ENCODE data around the gene KCNMB1. TPM values are rescaled to one million over a fixed set of nuclear protein-coding genes. Genes with fewer than 3 reads are reported as not detected.

Gene KCNMB1
- total and polyA plus RNA-seq, 9 donors = 0.22 to 1.1 (median 0.74) TPM

DNA sequence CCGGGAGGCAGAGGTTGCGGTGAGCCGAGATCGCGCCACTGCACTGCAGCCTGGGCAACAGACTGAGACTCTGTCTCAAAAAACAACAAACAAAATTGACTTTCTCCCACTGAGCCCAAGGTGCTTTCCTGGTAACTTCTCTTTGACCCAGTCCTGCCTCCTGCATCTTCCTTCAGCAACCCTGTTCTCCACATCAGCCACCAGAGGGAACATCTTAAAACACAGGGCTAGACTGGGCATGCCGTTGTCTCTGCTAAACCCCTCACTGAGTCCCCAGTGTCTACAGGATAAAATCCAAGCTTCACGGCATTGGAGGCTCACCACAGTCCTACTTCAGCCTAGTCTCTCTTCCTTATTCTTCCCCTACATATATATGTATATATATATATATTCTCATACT is 39.8 kb upstream of the KCNMB1 start:
- Histone ChIP-seq H3K36me3 (ENCODE audit: control insufficient read depth, insufficient read depth, low read length) (no peaks in the 10 kb centered on the region), H3K27me3 (ENCODE audit: control insufficient read depth, insufficient read depth, low read length) (peaks cover 1% of the 10 kb centered on the region), H3K4me3 (ENCODE audit: low read length) (no peak overlapping the region), H3K27ac (ENCODE audit: low read length) (no peak overlapping the region), H3K9me3 (replicated peaks; ENCODE audit: control insufficient read depth, low read depth, low read length) (peaks cover 2% of the 10 kb centered on the region), H3K4me1 (ENCODE audit: control insufficient read depth, insufficient read depth, low read length) (peaks cover 32% of the 10 kb centered on the region)
- WGBS (ENCODE audit: insufficient coverage) = 67% methylated on average over 6 of the region's 7 CpGs
- no peak for DNase-seq

DNA sequence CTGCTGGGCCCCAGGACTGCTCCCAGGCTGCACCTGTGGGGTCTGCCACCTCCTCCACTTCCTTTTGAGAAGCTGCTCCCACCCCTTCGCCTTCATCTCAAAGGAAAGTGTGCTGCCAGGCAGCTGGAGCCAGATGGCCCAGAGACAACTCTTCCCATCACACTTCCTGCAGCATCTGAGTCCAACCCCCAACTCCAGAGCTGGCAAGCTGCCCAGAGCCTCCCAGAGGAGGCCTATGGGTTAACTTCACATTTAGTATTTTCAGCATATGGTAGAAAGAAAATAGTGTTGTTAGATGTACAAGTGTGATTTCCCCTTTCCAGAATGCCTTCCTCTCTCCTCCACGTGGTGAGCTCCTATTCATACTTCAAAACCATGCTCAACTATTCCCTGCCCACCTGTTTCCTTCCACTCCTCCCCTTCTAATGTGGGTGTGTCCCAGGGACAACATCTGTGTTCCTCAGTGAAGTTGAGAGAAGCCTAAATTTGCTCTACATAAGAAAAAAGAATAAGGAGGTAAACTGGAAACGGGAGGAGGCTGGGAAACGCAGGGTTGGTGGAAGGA is 38.6 kb upstream of the KCNMB1 start:
- Histone ChIP-seq H3K9me3 (replicated peaks; ENCODE audit: control insufficient read depth, low read depth, low read length) (peaks cover under 1% of the 10 kb centered on the region), H3K4me3 (ENCODE audit: low read length) (no peak overlapping the region), H3K27ac (ENCODE audit: low read length) (peak overlapping the region; percentile 57), H3K36me3 (ENCODE audit: control insufficient read depth, insufficient read depth, low read length) (no peaks in the 10 kb centered on the region), H3K27me3 (ENCODE audit: control insufficient read depth, insufficient read depth, low read length) (peaks cover 5% of the 10 kb centered on the region), H3K4me1 (ENCODE audit: control insufficient read depth, insufficient read depth, low read length) (peaks cover 37% of the 10 kb centered on the region)
- DNase-seq = peak; percentile 95
- 25% methylated on average over 3 of the region's 4 CpGs for WGBS (ENCODE audit: insufficient coverage)

DNA sequence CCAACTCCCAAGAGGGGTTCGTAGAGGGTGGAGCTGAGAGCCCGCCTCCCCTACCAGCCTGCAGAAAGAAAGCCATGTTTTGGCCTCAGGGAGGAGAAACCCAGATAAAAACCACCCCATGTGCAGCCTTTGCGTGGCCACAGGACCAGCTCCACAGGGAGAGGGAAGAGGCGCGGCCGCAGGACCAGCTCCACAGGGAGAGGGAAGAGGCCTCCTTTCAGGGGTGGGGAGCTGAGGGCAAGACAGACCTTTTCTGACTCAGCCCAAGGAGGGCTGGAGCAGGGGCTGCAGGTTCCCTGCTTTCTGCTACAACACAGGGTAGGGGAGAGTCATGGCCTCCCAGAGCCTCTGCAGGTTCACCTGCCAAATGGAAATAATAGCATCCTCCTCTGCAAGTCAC is 37.6 kb upstream of the KCNMB1 start:
- no peak overlapping the region for H3K4me3 ChIP-seq (ENCODE audit: low read length)
- H3K9me3 ChIP-seq (replicated peaks; ENCODE audit: control insufficient read depth, low read depth, low read length) = no peaks in the 10 kb centered on the region
- peaks cover 43% of the 10 kb centered on the region for H3K4me1 ChIP-seq (ENCODE audit: control insufficient read depth, insufficient read depth, low read length)
- H3K36me3 ChIP-seq (ENCODE audit: control insufficient read depth, insufficient read depth, low read length) = no peaks in the 10 kb centered on the region
- WGBS (ENCODE audit: insufficient coverage) = no CpG with 5 or more reads among the region's 6 CpGs
- peak overlapping the region; percentile 37 for H3K27ac ChIP-seq (ENCODE audit: low read length)
- DNase-seq = no peak
- peaks cover 6% of the 10 kb centered on the region for H3K27me3 ChIP-seq (ENCODE audit: control insufficient read depth, insufficient read depth, low read length)

DNA sequence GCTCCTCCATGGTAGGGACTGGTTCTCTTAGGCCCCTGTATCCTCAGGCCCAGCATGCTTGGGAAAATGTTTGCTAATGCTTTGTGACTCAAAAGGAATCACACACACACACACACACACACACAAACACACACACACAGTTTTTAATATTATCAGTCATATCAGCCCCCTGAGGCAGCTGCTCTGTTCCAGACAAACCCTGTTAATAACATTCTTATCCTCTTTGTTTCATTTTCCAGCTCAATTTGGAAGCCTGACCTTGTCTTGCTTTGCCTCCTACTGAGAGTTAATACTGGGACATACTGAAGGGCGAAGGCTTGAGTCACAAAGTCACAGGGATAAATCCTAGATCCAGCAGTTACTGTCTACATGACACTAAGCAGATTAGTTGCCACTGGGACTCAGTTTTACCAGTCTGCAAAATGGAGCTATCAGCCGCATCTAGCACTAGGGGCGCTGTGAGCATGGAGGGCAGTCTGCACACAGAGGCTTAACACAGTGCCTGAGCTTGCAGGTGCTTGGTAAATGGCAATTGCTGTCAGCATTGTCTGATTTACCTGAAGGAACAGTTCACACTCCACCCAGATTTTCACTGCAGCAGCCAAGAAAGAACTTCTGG is 37.1 kb upstream of the KCNMB1 start:
- H3K4me1 ChIP-seq (ENCODE audit: control insufficient read depth, insufficient read depth, low read length) = peaks cover 49% of the 10 kb centered on the region
- no peaks in the 10 kb centered on the region for H3K9me3 ChIP-seq (replicated peaks; ENCODE audit: control insufficient read depth, low read depth, low read length)
- 83% methylated on average over 2 of the region's 3 CpGs for WGBS (ENCODE audit: insufficient coverage)
- peak; percentile 53 for DNase-seq
- H3K36me3 ChIP-seq (ENCODE audit: control insufficient read depth, insufficient read depth, low read length) = no peaks in the 10 kb centered on the region
- H3K27me3 ChIP-seq (ENCODE audit: control insufficient read depth, insufficient read depth, low read length) = peaks cover 6% of the 10 kb centered on the region
- H3K4me3 ChIP-seq (ENCODE audit: low read length) = no peak overlapping the region
- no peak overlapping the region for H3K27ac ChIP-seq (ENCODE audit: low read length)

DNA sequence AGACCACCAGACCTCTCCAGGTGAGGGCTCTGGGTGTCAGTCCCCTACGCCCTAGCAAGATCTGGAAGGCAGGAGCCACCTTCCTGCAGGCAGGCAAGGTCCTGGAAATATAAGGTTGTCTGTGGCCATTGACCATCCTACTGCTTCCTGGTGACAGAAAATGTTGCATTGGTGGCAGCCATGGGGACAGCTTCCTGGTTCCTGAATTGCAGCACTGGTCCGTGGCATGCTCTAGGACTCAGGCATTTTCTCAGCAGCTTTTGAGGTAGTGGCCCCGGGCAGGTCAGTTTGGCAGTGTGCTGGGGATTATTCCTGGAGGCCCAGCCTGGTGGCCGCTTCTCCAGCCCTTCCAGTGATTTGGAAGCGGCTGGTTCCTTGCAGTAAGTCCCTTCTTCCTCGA is 36.6 kb upstream of the KCNMB1 start:
- H3K4me1 ChIP-seq (ENCODE audit: control insufficient read depth, insufficient read depth, low read length) = peaks cover 54% of the 10 kb centered on the region

DNA sequence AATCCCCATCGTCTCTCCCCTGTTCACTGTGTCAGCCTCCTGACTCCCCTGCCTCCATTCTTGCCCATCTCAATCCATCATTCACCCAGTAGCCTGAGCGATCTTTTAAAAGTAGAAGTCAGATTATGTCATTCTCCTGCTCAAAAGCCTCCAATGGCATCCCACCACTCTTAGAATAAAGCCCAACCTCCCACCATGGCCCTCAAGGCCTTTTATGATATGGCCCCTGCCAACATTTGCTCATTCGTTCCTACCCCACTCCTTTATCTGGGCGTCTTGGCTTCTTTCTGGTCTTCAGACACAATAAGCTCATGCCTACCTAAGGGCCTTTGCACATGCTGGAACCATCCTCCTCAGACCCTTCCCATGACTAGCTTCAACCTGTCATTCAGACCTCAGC is 35.5 kb upstream of the KCNMB1 start:
- Histone ChIP-seq H3K27me3 (ENCODE audit: control insufficient read depth, insufficient read depth, low read length) (peaks cover 6% of the 10 kb centered on the region), H3K9me3 (replicated peaks; ENCODE audit: control insufficient read depth, low read depth, low read length) (no peaks in the 10 kb centered on the region), H3K4me3 (ENCODE audit: low read length) (no peak overlapping the region), H3K4me1 (ENCODE audit: control insufficient read depth, insufficient read depth, low read length) (peaks cover 58% of the 10 kb centered on the region), H3K36me3 (ENCODE audit: control insufficient read depth, insufficient read depth, low read length) (no peaks in the 10 kb centered on the region), H3K27ac (ENCODE audit: low read length) (no peak overlapping the region)
- 95% methylated on average over 4 of the region's 4 CpGs for WGBS (ENCODE audit: insufficient coverage)
- no peak for DNase-seq

More for the DNA sequence above, 36.6 kb upstream of the KCNMB1 start:
- no peaks in the 10 kb centered on the region for H3K9me3 ChIP-seq (replicated peaks; ENCODE audit: control insufficient read depth, low read depth, low read length)
- no peak overlapping the region for H3K27ac ChIP-seq (ENCODE audit: low read length)
- DNase-seq = no peak
- no peaks in the 10 kb centered on the region for H3K36me3 ChIP-seq (ENCODE audit: control insufficient read depth, insufficient read depth, low read length)
- 60% methylated on average over 3 of the region's 6 CpGs for WGBS (ENCODE audit: insufficient coverage)
- H3K27me3 ChIP-seq (ENCODE audit: control insufficient read depth, insufficient read depth, low read length) = peaks cover 6% of the 10 kb centered on the region
- H3K4me3 ChIP-seq (ENCODE audit: low read length) = no peak overlapping the region

DNA sequence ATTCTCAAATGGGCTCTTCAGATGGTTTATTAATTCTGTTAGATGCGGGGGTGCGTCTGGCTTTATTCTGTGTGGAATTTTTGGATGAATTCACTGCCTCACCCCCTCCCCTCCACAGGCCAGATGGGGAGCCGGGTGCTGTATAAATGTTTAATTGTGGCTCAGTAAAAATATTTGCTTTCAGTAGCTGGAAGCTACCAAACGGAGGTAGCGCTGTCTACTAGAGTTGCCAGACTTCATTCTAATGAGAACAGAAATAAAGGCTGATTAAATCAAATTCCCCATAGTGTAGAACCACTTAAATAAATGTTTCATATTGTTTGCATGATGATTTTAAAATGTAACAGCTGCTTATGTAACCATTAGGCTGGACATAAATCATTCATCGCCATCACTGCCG is 34.5 kb upstream of the KCNMB1 start:
- DNase-seq = peak; percentile 38
- no peaks in the 10 kb centered on the region for H3K36me3 ChIP-seq (ENCODE audit: control insufficient read depth, insufficient read depth, low read length)
- H3K9me3 ChIP-seq (replicated peaks; ENCODE audit: control insufficient read depth, low read depth, low read length) = no peaks in the 10 kb centered on the region
- no peak overlapping the region for H3K4me3 ChIP-seq (ENCODE audit: low read length)
- no CpG with 5 or more reads among the region's 7 CpGs for WGBS (ENCODE audit: insufficient coverage)
- peaks cover 62% of the 10 kb centered on the region for H3K4me1 ChIP-seq (ENCODE audit: control insufficient read depth, insufficient read depth, low read length)
- H3K27me3 ChIP-seq (ENCODE audit: control insufficient read depth, insufficient read depth, low read length) = peaks cover 6% of the 10 kb centered on the region
- no peak overlapping the region for H3K27ac ChIP-seq (ENCODE audit: low read length)

DNA sequence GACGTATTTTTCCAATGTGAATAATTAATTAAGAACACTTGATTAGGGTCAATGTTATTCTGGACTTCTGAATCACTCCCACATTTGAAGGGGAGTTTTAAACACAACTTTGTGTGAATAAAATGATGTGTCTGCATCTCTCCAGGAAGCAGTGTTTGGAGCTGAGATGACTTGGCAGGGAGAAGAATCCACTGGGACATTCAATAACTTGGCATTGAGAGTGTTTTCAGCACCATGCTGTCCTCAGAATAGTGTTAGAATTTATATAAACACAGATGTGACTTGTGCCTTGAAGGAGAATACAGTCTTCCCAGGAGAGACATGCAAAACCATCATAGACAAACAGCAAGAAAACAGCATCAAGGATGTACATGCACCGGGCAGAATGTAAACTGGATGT is 32.7 kb upstream of the KCNMB1 start:
- peaks cover 49% of the 10 kb centered on the region for H3K4me1 ChIP-seq (ENCODE audit: control insufficient read depth, insufficient read depth, low read length)
- no peaks in the 10 kb centered on the region for H3K9me3 ChIP-seq (replicated peaks; ENCODE audit: control insufficient read depth, low read depth, low read length)
- H3K4me3 ChIP-seq (ENCODE audit: low read length) = no peak overlapping the region
- WGBS (ENCODE audit: insufficient coverage) = 67% methylated on average over 1 of the region's 2 CpGs
- peaks cover 6% of the 10 kb centered on the region for H3K27me3 ChIP-seq (ENCODE audit: control insufficient read depth, insufficient read depth, low read length)
- H3K36me3 ChIP-seq (ENCODE audit: control insufficient read depth, insufficient read depth, low read length) = no peaks in the 10 kb centered on the region
- DNase-seq = peak; percentile 91
- peak overlapping the region; percentile 20 for H3K27ac ChIP-seq (ENCODE audit: low read length)

GRCh38 chr5:170420806-170421412 is 31.7 kb upstream of the KCNMB1 start:
- DNase-seq = peak; percentile 86
- 5% methylated on average over 6 of the region's 9 CpGs for WGBS (ENCODE audit: insufficient coverage)
- no peaks in the 10 kb centered on the region for H3K36me3 ChIP-seq (ENCODE audit: control insufficient read depth, insufficient read depth, low read length)
- peaks cover 8% of the 10 kb centered on the region for H3K27me3 ChIP-seq (ENCODE audit: control insufficient read depth, insufficient read depth, low read length)
- H3K4me1 ChIP-seq (ENCODE audit: control insufficient read depth, insufficient read depth, low read length) = peaks cover 40% of the 10 kb centered on the region
- no peaks in the 10 kb centered on the region for H3K9me3 ChIP-seq (replicated peaks; ENCODE audit: control insufficient read depth, low read depth, low read length)
- H3K27ac ChIP-seq (ENCODE audit: low read length) = peak overlapping the region; percentile 29
- no peak overlapping the region for H3K4me3 ChIP-seq (ENCODE audit: low read length)

GRCh38 chr5:170419643-170420042 is 30.5 kb upstream of the KCNMB1 start:
- Histone ChIP-seq H3K27me3 (ENCODE audit: control insufficient read depth, insufficient read depth, low read length) (peaks cover 8% of the 10 kb centered on the region), H3K36me3 (ENCODE audit: control insufficient read depth, insufficient read depth, low read length) (no peaks in the 10 kb centered on the region)
- WGBS (ENCODE audit: insufficient coverage) = 100% methylated on average over 1 of the region's 6 CpGs

More at GRCh38 chr5:170419643-170420042, 30.5 kb upstream of the KCNMB1 start:
- no peaks in the 10 kb centered on the region for H3K9me3 ChIP-seq (replicated peaks; ENCODE audit: control insufficient read depth, low read depth, low read length)
- peaks cover 33% of the 10 kb centered on the region for H3K4me1 ChIP-seq (ENCODE audit: control insufficient read depth, insufficient read depth, low read length)
- H3K4me3 ChIP-seq (ENCODE audit: low read length) = no peak overlapping the region
- DNase-seq = peak; percentile 48
- H3K27ac ChIP-seq (ENCODE audit: low read length) = no peak overlapping the region

All from muscle of leg (tissue), 11 donors.